GM20000 (cell line): ENCODE measurements around the gene MEGF6.

Source experiments
- DNase-seq: peaks from one replicate; pipeline ENCODE4 v3.0.0; 2012; ENCODE audit warnings: low spot score
- TF ChIP-seq, protein P1 (sequence below): IDR thresholded peaks from 2 replicates; pipeline ENCODE4 v1.5.1; 2012; ENCODE audit warnings: mild to moderate bottlenecking, control low read depth; ENCODE audit errors: extremely low read depth, missing control alignments

Gene MEGF6

GRCh38 chr1:3551290-3551678 is 60.0 kb downstream of the MEGF6 start:
- TF ChIP-seq, protein P1, sequence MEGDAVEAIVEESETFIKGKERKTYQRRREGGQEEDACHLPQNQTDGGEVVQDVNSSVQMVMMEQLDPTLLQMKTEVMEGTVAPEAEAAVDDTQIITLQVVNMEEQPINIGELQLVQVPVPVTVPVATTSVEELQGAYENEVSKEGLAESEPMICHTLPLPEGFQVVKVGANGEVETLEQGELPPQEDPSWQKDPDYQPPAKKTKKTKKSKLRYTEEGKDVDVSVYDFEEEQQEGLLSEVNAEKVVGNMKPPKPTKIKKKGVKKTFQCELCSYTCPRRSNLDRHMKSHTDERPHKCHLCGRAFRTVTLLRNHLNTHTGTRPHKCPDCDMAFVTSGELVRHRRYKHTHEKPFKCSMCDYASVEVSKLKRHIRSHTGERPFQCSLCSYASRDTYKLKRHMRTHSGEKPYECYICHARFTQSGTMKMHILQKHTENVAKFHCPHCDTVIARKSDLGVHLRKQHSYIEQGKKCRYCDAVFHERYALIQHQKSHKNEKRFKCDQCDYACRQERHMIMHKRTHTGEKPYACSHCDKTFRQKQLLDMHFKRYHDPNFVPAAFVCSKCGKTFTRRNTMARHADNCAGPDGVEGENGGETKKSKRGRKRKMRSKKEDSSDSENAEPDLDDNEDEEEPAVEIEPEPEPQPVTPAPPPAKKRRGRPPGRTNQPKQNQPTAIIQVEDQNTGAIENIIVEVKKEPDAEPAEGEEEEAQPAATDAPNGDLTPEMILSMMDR, result no peak

DNA sequence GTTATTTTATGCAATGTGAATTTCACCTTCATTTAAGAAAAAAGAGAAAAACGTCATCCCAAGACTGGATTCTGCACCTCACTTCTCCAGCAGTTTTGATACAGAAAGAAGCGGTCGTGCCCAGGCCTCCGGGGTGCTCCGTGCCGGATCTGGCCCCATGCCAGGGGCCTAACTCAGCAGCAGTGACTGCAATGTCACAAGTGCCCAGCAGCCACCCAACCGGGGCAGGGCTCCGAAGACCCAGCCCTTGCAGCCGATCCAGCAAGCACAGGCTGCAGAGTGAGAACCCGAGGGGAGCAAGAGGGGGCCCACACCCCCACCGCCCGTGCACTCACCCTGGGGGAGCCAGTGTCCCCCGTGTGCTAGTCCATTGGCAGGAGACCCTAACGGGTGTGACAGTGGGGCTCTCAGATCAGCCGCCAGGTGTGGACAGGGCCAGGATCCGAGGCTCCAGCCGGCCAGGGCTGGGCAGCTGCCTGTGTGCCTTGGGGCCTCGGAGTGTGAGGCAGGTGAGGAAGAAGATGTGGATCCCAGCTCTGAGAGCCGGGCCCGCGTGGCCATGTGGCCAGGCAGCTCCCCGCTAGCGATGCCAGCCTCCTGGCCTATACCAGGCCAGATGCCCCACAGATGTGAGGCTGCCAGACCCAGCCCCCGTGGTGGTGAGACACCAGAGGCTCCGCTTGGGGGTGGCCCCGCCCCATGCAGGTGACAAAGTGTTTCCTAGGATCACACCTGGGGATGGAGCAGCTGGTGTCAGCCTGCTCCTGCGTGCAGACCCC is 60.6 kb downstream of the MEGF6 start:
- TF ChIP-seq, protein P1, result no peak
- DNase-seq, result no peak

More at GRCh38 chr1:3551290-3551678, 60.0 kb downstream of the MEGF6 start:
- DNase-seq, result no peak

GRCh38 chr1:3548895-3549294 is 62.4 kb downstream of the MEGF6 start:
- no peak for DNase-seq
- TF ChIP-seq, protein P1, result no peak

- no peak for DNase-seq
- TF ChIP-seq, protein P1, result no peak
Observed at GRCh38 chr1:3548156-3548893, 63.0 kb downstream of the MEGF6 start.

GRCh38 chr1:3547055-3548005 is 64.0 kb downstream of the MEGF6 start:
- DNase-seq, result no peak
- TF ChIP-seq, protein P1, result no peak

DNA sequence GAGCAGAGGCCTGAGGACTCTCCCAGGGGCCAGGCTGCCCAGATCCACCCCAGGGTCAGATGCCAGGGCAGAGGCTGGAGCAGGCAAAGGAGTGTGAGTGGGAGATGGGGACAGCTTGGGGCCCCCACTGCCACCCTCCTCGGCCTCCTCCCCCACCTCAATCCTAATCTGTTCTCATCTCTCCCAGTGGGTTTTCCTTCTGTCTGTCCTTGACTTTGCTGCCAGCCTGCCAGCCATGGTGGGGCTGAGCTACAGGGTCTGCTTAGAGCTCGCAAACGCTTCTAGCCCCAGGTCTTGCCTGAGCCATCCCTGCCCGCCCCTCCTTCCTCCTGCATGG is 65.3 kb downstream of the MEGF6 start:
- TF ChIP-seq, protein P1, result no peak
- DNase-seq, result no peak
